Muscle of leg (tissue), 11 donors: ENCODE measurements around the gene GDF9. TPM values are rescaled to one million over a fixed set of nuclear protein-coding genes. Genes with fewer than 3 reads are reported as not detected.
A peak's percentile ranks its signal among the peaks of the same experiment; 100 is the strongest.

Experiments used
- DNase-seq: peaks from one replicate; pipeline ENCODE4 v3.0.0; 2013
- H3K27ac ChIP-seq: one replicate; pipeline ENCODE4 v1.5.1; 2013; ENCODE audit warnings: mild to moderate bottlenecking, low read length, control low read depth
- H3K27me3 ChIP-seq: one replicate; pipeline ENCODE4 v1.6.1; 2013; ENCODE audit warnings: low read length; ENCODE audit not compliant: control insufficient read depth, insufficient read depth
- H3K36me3 ChIP-seq: one replicate; pipeline ENCODE4 v1.6.1; 2013; ENCODE audit warnings: low read length; ENCODE audit not compliant: control insufficient read depth, insufficient read depth
- H3K4me1 ChIP-seq: one replicate; pipeline ENCODE4 v1.6.1; 2013; ENCODE audit warnings: low read length; ENCODE audit not compliant: control insufficient read depth, insufficient read depth
- H3K4me3 ChIP-seq: one replicate; pipeline ENCODE4 v1.5.1; 2013; ENCODE audit warnings: low read length, control low read depth
- H3K9me3 ChIP-seq: replicated peaks from 2 replicates; pipeline ENCODE4 v1.6.1; 2013; ENCODE audit warnings: low read depth, low read length; ENCODE audit not compliant: control insufficient read depth
- WGBS: methylation state at CpG from one replicate; pipeline ENCODE4 v1.1.5; 2013; ENCODE audit warnings: missing lambda C conversion rate; ENCODE audit not compliant: insufficient coverage; 5-methylcytosine and 5-hydroxymethylcytosine counted together
- polyA plus RNA-seq, 8 donors: library from polyadenylated mRNA; unstranded; fragments of 120-200 nt; gene quantifications; one replicate each; pipeline versions ENCODE4 v1.2.1 to v1.2.3, GENCODE V29; 2013; ENCODE audit warnings: inconsistent platforms in 1 of 8, low replicate concordance in 1 of 8; ENCODE audit not compliant: insufficient read length in 8 of 8, insufficient read depth in 1 of 8
- total RNA-seq: library from RNA; stranded (reverse); fragments of 120-200 nt; gene quantifications from one replicate; pipeline ENCODE4 v1.2.4, GENCODE V29; 2013

GDF9 gene
- total and polyA plus RNA-seq, 9 donors, result 0.39 to 1.0 (median 0.54) TPM

GRCh38 chr5:132839426-132840301 lies 26.6 kb downstream of the GDF9 start:
- Histone ChIP-seq H3K36me3 (no peaks in the 10 kb centered on the region), H3K4me1 (peaks cover 2% of the 10 kb centered on the region), H3K9me3 (no peaks in the 10 kb centered on the region), H3K27ac (peak overlapping the region; percentile 60), H3K4me3 (no peak overlapping the region), H3K27me3 (no peaks in the 10 kb centered on the region)
- WGBS, result 66% methylated on average over 5 of the region's 8 CpGs
- no peak for DNase-seq

- Histone ChIP-seq H3K36me3 (no peaks in the 10 kb centered on the region), H3K9me3 (no peaks in the 10 kb centered on the region), H3K4me3 (no peak overlapping the region), H3K27me3 (no peaks in the 10 kb centered on the region), H3K27ac (no peak overlapping the region), H3K4me1 (peaks cover 2% of the 10 kb centered on the region)
- 51% methylated on average over 2 of the region's 3 CpGs for WGBS
- no peak for DNase-seq
These were observed 27.6 kb downstream of the GDF9 start for GRCh38 chr5:132838516-132839282.

- Histone ChIP-seq H3K4me1 (peaks cover 2% of the 10 kb centered on the region), H3K4me3 (no peak overlapping the region), H3K36me3 (no peaks in the 10 kb centered on the region), H3K27me3 (no peaks in the 10 kb centered on the region), H3K27ac (no peak overlapping the region), H3K9me3 (no peaks in the 10 kb centered on the region)
- DNase-seq, result no peak
- WGBS, result no CpG with 5 or more reads among the region's 2 CpGs
These were observed 28.4 kb downstream of the GDF9 start for GRCh38 chr5:132837868-132838267.

GRCh38 chr5:132836852-132837251 lies 29.4 kb downstream of the GDF9 start:
- Histone ChIP-seq H3K4me3 (no peak overlapping the region), H3K27me3 (no peaks in the 10 kb centered on the region), H3K27ac (no peak overlapping the region), H3K36me3 (no peaks in the 10 kb centered on the region), H3K9me3 (no peaks in the 10 kb centered on the region), H3K4me1 (peaks cover 2% of the 10 kb centered on the region)
- 100% methylated on average over 1 of the region's 1 CpG for WGBS
- DNase-seq, result no peak

- Histone ChIP-seq H3K4me1 (peaks cover 14% of the 10 kb centered on the region), H3K27me3 (peaks cover 22% of the 10 kb centered on the region), H3K27ac (no peak overlapping the region), H3K9me3 (no peaks in the 10 kb centered on the region), H3K4me3 (no peak overlapping the region), H3K36me3 (no peaks in the 10 kb centered on the region)
- DNase-seq, result no peak
- WGBS, result 80% methylated on average over 1 of the region's 3 CpGs
These were observed 32.2 kb downstream of the GDF9 start for GRCh38 chr5:132834057-132834456.

- peaks cover 15% of the 10 kb centered on the region for H3K4me1 ChIP-seq
- no peak for DNase-seq
- no peak overlapping the region for H3K27ac ChIP-seq
- peaks cover 35% of the 10 kb centered on the region for H3K27me3 ChIP-seq
- 60% methylated on average over 5 of the region's 5 CpGs for WGBS
- no peaks in the 10 kb centered on the region for H3K36me3 ChIP-seq
- H3K9me3 ChIP-seq, result no peaks in the 10 kb centered on the region
- no peak overlapping the region for H3K4me3 ChIP-seq
These were observed 33.7 kb downstream of the GDF9 start for GRCh38 chr5:132832612-132833011.

- Histone ChIP-seq H3K36me3 (no peaks in the 10 kb centered on the region), H3K4me1 (peaks cover 17% of the 10 kb centered on the region), H3K9me3 (no peaks in the 10 kb centered on the region), H3K4me3 (peak overlapping the region; percentile 48), H3K27me3 (peaks cover 45% of the 10 kb centered on the region), H3K27ac (no peak overlapping the region)
- WGBS, result 84% methylated on average over 11 of the region's 15 CpGs
- no peak for DNase-seq
These were observed 35.0 kb downstream of the GDF9 start for GRCh38 chr5:132831095-132831860.

- DNase-seq, result peak; percentile 65
- Histone ChIP-seq H3K9me3 (no peaks in the 10 kb centered on the region), H3K27me3 (peaks cover 49% of the 10 kb centered on the region), H3K4me1 (peaks cover 23% of the 10 kb centered on the region), H3K36me3 (no peaks in the 10 kb centered on the region), H3K27ac (no peak within 1 kb of the TSS), H3K4me3 (peak within 1 kb of the TSS; percentile 48)
- 2% methylated on average over 78 of the region's 78 CpGs for WGBS
These were observed 35.7 kb downstream of the GDF9 start, which contains the start of gene SHROOM1 for GRCh38 chr5:132830436-132831094. Gene SHROOM1, minus strand, starts transcription at chr5:132830647. Its CDS starts 4,507 bp downstream, at chr5:132826140.

GRCh38 chr5:132829742-132830435 lies 36.4 kb downstream of the GDF9 start:
- DNase-seq, result peak; percentile 82
- Histone ChIP-seq H3K27ac (no peak overlapping the region), H3K36me3 (no peaks in the 10 kb centered on the region), H3K4me3 (peak overlapping the region; percentile 48), H3K4me1 (peaks cover 25% of the 10 kb centered on the region), H3K27me3 (peaks cover 54% of the 10 kb centered on the region), H3K9me3 (no peaks in the 10 kb centered on the region)
- WGBS, result 3% methylated on average over 75 of the region's 75 CpGs
